OCI-M1 (cell line): Measurements from ENCODE around the gene PAGE4.

Experiments used
- DNase-seq: peaks from one replicate; lab custom pipeline; 2025; lab: John Stamatoyannopoulos, UW

Gene PAGE4, protein sequence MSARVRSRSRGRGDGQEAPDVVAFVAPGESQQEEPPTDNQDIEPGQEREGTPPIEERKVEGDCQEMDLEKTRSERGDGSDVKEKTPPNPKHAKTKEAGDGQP

DNA sequence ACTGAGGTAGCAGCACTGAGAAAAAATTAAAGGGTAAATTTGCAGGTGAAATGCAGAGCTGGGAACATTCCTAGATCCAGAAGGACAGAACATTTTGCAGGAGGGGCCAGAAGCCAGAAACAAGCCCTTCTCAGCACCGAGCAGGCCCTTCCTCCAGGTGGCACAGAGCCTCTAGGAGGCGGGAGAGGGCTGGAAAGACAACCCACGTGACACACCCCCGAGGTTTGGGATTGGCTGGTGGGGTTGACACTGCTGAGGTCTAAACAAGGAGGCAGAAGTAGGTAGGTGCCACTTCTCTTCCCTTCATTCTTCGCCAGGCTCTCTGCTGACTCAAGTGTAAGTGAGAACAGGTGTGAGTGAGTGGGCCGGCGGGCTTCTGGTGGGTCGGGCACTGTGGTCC is at the start of gene PAGE4:
Gene PAGE4 (plus strand): TSS at position 288 of the 400 bp plus-strand sequence. CDS start 1,126 bp downstream, outside the sequence.
- no peak for DNase-seq

DNA sequence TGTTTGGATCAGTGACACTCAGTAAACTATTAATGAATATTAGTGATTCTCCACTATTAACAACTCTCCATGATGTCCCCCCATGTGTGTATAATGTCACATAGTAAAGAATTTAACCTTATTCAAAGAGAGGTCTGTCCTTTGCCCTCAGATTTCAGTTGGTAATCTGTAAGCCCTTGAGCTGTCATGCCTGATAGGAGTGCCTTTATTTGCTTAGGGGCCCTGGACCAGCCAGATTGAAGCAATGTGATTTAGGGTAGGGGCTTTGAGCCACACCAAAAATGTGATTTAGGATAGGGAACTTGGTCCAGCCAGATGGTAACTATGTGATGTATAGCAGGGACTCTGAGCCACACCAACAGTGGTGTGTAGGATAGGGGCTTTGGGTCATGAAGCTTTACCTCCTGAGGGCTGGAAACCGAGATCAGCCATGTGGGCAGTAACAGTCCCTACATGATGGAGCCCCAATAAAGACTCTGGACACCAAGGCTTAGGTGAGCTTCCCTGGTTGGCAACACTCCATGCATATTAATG is 44.3 kb upstream of the PAGE4 start:
- DNase-seq, result no peak

DNA sequence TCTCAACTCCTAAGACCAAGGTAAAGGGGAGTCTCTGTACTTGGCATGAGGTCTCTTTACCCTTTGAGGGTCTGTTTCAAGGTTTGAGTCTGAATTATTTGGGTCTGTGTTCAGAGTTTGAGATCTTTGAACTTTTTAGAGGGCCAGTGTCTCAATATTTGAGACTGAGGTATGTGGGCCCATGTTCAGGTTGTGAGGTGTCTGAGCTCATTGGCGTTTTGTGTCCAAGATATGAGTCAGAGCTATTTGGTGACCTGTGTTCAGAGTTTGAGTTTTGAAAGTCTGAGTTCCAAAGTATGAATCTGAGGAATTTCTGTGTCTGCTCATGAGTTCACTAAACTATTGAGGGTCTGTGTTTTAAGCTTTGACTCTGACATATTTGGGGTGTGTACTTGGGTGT is 36.7 kb upstream of the PAGE4 start:
- no peak for DNase-seq

DNA sequence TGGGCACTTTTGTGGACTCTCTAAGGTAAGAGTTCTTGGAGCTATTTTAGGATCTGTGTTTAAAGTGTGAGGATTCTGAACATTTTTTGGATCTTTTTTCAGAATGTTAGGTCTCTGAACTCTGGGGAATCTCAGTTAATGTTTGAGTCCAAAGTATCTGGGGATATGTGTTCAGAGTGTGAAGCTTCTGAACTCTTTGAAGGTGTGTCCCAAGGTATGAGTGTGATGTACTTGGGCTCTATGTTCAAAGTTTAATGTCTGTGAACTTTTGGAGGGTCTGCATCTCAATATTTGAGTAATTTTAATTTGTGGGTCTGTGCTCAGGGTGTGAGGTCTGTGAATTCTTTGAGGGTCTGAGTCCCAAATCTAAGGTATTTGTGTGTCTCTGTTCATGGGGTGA is 35.4 kb upstream of the PAGE4 start:
- no peak for DNase-seq

DNA sequence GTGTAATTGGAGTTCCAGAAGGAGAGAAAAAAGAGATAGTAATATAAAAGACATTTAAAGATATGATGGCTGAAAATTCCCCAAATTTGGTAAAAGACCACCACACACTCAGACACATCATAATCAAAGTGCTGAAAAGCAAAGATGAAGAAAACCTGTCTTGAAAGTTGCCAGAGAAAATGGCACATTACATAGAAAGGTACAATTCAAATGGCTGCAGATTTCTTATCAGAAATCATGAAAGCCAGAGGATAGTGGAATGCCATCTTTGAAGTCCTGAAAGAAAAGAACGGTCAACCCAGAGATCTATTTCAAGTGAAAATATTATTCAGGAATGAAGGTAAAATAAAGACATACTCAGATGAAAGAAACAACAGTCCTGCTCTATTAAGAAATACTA is 29.3 kb upstream of the PAGE4 start:
- DNase-seq, result no peak

DNA sequence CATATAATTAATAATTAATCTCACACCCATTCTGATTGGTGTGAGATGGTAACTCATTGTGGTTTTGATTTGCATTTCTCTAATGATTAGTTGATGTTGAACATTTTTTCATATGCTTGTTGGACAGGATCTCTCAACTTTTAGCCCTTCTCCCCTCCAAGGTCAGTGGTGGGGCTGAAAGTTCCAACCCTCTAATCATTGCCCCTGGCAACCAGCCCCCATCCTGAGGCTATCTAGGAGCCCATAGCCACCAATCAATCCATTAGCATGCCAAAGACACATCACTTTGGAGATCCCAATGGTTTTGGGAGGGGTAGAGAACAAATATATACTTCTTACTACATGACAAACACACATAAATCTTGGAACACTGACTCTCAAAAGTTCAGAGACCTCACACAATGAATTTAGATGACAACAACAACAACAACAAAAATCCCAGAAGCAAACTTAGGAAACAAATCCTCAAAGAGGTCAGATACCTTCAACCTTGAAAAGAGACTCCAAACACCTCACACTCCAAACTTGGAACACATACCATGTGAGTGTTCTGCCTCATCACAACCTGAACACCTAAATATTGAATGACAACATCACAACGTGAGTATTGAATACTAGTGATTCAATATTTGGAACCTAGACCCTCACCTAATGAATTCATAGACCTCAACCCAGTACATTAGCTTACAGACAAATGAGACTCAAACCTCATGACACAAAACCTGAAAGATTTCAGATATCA is 19.0 kb upstream of the PAGE4 start:
- DNase-seq, result no peak

DNA sequence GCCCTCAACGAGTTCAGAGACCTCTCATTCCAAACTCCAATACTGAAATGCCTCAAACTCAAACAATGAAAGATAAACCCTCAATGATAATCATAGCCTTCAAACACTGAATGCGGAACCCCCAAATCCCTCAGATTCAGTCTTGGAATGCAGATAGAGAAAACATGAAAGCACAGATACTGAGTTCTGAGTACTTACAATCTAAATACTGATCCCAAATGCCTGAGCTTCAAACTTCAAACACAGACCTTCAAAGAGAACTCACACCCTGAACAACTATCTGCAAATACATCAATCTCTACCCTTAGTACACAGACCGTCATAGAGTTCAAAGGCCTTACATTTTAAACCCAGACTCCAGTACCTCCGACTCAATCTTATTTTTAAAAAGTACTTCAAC is 16.9 kb upstream of the PAGE4 start:
- no peak for DNase-seq

DNA sequence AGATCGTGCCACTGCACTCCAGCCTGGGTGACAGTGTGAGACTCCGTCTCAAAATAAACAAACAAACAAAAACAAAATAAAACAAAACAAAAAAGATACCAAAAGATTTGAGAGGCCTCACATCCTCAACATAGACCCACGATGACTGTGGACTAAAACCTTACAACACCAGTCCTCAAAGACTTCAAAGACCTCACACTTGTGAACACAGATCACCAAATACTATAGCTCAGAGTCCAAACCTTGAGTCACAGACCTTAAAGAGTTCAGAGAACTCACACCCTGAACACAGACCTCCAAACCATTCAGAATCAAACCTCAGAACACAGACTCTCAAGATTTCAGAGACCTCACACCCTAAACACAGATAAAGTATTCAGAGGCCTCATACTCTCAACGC is 12.7 kb upstream of the PAGE4 start:
- DNase-seq, result no peak

DNA sequence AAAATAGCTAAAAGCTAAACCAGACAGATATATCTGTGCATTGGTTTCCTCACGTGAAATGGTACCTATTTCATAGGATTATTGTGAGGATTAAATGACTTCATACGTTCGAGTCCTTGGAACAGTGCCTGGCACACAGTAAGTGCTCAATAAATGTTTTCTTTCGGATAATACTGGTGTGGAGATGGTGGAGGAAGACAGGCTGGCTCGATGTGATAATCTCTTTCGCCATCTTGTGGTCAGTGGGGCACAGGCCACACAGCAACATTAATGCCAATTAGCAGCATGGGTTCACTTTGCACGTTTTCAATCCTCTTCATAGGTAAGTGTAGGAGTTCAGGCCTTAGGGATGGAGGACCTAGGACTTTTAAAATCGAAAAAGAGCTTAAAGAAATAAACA is 9.3 kb downstream of the PAGE4 start:
- DNase-seq, result peak; percentile 42

DNA sequence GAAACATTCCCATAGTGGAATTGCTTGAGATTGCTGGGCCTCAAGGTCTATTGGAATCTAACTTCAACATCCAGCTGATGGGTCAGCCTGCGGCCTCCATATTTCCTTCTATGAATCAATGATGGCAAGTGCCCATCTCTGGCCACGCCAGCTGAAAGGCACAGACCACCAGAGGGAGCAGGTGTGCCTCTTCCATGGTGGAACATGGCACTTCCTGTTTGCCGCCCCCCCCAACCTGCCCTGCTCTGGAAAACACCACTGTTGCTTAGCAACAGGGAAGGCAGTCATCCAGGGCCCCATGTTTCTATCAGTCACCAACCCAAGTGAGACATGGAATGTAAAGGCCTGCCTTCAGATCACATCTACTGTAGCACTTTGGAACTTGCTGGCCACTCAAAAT is 11.6 kb downstream of the PAGE4 start:
- peak; percentile 75 for DNase-seq

DNA sequence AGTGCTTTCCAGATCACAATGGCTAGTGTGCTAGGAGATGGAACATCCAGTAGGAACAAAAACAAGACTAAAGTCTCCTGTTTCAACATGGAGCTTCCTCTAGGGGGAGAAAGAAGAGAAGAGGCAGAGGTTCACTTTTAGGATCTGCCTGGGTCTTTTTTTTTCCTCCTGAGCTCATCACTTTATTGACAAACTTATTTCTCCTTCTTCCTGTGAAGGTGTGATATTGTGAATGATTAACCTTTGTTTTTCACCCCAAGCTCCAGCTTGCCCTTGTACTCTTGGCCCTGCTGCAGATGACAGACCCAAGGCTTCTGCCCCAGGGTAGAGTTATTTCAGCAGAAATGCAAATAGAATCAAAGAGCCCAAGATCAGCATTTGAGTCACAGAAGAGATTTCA is 13.5 kb downstream of the PAGE4 start:
- no peak for DNase-seq

DNA sequence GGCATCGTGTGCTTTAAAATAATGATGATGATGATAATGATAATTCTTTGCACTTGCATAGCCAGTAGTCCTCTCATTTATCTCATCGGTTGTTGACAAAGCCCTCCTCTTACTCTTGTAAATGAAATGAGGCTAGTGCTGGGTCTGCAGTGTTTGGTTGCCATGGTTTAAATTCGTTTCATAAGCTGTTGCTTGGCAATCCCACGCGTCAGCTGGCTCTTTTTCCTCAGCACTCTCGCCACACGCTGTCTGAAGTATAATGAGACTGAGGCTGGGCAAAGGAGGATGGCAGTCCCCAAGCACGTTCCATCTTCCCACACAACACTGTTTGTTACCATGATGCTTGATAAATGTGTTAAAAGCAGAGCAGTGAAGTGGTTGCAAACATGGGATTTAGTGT is 15.5 kb downstream of the PAGE4 start:
- no peak for DNase-seq

DNA sequence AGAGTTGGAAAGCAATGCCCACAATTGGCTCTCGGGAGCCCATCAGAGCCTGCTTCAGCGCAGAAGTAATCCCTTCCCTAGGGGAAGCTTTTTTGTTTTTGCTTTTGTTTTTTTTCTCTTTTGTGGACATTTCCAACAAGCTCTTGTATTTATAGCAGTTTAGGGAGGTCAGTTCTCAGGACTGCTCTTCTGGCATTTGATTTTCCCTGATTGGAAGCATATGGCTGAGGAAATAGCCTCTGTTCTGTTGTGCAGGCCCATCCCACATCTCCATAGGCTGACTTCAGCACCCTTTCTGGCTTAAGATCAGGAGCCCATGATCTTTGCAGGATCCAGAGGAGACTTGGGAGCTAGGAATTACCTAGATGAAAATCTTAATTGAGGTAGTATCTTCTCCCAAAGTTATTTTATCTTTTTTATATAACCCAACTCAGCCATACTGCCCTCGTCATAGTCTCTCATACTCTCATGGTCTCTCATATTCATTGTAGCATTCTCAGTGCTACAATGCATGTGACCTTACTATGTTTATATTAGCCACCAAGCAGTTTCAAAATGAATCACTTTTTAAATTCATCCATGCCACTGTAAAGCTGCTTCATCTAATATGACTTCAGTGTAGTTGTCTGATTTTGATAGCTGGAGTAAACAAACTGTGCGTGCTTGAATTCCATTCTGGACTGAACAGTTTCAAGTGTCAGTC is 16.7 kb downstream of the PAGE4 start:
- DNase-seq, result no peak

DNA sequence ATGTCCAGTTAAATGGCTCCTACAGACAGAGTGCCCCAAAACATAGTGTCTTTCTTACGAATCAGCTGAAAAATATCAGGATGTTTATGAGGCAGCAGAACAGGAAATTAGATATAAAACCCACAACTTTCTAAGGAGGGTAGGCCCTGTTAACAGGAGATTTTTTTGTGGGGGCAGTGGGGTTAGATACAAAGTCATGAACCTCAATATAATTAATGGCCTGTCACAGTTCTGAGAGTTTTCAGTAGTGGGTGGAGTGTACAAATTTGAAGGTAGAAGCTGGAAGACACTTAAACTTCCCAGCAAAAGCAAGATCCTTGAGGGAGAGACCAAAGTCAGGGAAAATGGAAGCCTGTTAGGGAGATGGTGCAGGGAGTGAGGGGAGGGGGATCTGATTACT is 17.4 kb downstream of the PAGE4 start:
- no peak for DNase-seq

DNA sequence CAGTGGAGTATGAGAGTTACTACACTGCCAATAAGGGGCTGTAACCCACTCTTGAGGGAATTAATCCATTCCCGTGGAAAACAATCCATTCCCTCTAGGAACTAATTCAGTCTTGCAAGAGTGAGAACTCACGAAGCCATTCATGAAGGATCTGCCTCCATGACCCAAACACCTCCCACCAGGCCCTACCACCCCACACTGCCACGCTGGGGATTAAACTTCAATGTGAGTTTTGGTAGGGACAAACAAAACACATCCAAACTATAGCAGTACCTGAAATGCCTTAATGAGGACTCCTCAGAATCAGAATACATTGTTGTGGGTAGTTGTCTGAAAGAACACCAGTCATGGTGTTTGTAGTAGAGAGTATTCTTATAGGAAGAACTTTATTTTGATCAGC is 19.2 kb downstream of the PAGE4 start:
- no peak for DNase-seq

DNA sequence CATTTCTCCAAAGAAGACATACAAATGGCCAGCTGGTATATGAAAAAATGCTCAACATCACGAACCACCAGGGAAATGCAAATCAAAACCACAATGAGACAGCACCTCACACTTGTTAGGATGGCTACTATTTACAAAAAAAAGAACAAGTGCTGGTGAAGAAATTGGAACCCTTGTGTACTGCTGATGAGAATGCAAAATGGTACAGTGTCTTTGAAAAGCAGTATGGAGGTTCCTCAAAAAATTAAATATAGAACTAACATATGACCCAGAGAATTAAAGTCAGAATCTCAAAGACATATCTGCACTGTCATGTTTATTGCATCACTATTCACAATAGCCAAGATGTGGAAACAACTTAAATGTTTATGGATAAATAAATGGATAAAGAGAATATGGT is 20.9 kb downstream of the PAGE4 start:
- DNase-seq, result peak; percentile 71

DNA sequence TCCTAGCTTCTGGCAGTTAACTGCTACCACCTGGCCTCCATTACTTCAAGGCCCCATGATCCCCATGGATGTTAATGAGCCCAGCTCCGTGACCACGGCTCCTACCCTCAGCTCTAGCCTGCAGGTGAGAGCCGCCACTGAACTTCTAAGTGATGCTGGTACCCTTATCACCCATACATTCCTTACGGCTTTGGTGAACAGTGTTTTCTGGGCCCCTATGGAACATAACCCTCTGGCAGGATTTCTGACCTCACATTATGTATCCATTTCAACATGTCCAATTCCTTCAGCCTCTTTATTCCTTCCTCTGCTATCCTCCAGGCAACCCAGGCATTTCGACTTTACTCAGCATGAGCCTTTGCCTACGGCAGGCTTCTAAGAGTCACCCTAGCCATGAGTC is 24.6 kb downstream of the PAGE4 start:
- DNase-seq, result no peak

DNA sequence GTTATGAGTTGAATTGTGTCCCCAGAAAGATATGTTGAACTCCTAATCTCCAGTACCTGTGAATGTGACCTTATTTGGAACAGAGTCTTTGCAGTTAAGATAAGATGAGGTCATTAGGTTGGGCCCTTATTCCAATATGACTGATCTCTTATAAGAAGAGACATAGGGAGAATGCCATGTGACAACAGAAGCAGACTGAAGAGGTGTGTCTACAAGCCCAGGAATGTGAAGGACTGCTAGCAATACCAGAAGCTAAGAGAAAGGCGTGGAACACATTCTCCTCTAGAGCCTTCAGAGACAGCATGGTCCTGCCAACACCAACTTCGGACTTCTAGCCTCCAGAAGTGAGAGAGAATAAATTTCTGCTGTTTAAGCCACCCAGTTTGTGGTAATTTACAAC is 27.7 kb downstream of the PAGE4 start:
- no peak for DNase-seq

DNA sequence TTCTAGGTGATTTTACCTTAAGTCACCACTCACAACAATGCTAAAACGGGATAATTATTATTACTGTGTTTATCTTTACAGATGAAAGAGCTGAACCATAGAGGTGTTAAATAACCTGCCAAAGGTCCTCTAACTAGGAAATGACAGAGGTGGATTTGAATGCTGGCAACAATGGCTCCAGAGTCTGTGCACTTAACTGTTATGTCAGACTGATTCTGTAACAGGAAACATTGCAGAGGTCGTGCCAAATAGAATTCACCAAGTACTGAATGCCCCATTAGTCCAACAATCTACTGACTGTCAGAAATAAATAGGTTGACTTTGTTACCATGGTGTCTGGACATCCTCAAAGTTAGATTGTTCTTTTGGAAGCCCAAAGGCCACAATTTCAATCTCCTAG is 29.2 kb downstream of the PAGE4 start:
- DNase-seq, result no peak

DNA sequence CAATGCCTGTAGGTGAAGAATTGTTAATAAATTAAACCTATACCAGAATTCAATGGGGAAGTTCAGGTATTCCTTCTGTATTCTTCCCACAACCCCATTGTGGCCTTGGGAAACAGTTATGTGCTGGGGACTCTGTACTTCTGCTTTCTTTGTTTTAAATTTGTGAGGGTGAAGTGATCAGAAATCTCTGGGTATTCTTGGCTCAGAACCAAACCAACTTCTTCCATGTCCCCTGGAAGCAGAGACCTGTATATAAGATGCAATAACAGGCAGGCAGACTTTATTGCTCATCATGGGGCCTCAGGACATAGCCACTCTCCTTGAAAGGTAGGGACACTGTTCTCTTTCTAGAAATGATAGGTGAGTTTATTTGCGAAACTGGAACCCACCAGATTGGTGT is 30.4 kb downstream of the PAGE4 start:
- DNase-seq, result peak; percentile 5

DNA sequence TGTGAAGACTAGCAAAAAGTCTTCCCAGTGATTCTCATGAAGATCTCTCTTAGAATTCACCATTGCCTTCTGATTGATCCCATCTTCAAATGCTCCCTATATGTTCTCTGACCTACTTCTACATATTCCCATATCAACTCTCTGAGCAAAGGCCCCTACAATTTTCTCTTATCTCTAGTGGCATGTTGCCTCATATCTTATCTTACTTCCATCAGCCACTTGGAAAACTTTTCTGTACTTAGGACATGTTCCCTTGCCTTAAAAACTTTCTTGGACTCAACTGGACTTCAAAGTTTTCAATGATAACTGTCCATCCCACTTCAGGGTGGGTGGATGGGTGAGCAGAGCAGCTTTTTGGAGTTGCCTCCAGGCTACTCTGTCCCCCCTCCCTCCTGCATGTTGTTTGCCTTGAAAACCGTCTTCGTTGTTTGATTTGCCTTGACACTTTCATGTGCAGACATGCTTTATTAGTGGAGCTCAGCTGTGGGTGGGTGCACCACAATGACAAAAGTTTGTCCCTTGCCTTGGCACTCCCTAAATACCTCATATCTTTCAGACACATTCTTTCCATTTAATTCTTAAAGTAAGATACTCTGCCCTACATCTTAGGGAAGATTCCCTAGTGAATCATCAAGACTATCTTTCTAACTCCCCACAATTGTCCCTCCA is 31.9 kb downstream of the PAGE4 start:
- DNase-seq, result peak; percentile 4

DNA sequence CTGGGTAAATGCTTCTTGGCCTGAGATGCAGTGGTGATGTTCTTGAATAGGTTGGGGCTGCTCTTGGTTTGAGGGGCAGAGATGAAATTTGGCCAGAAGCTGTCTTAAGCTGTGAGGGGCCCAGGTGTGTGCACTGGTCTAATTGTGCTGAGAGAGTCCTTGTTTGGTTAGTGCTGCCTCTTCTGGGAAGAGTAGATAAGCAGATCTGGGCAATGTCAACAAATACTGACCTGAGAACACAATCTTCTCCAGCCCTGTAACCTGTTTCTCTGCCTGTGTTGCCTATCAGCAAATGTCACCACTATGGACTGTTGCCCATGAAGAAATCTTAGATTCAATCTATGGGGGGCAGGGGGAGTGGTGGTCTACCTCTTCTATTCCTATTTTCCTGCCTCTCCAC is 33.0 kb downstream of the PAGE4 start:
- DNase-seq, result peak; percentile 1

DNA sequence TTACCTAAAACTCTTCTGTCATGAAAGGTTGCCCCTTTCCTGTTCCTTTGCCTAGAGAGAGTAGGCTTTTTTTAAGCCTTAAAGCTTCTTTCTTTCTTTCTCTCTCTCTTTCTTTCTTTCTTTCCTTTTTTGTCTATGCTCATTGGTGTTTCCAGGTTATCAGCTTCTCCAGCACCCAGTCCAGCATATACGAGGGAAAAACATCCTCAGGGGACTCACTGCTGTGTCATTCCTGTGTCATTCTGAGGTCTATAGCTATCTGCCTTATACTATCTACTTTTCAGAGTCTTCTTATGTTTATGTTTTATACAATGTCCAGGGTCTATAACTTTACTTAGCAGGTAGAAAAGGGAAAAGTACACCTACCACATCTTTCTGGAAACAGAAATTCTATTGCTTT is 39.6 kb downstream of the PAGE4 start:
- no peak for DNase-seq
